Occipital lobe (tissue), 2 donors: ENCODE measurements around the gene SORCS2. TPM values are rescaled to one million over a fixed set of nuclear protein-coding genes. Genes with fewer than 3 reads are reported as not detected.

Experiments
- DNase-seq: peaks from one replicate; lab custom pipeline; 2025; lab: John Stamatoyannopoulos, UW
- total RNA-seq: library from RNA; depleted of rRNA; stranded (reverse); fragments of >200 nt; gene quantifications from one replicate; pipeline ENCODE4 v1.2.3, GENCODE V29; 2014

Gene SORCS2
- total RNA-seq, 1 donor from 2014 or later, result 4.1 TPM

GRCh38 chr4:7501873-7502272 is 309.5 kb downstream of the SORCS2 start:
- DNase-seq, result no peak

- DNase-seq, result no peak
Measured at GRCh38 chr4:7503559-7504249, 311.4 kb downstream of the SORCS2 start.

- no peak for DNase-seq
Measured at GRCh38 chr4:7505116-7505900, 313.0 kb downstream of the SORCS2 start.

GRCh38 chr4:7506119-7506518 is 313.8 kb downstream of the SORCS2 start:
- peak; percentile 11 for DNase-seq

GRCh38 chr4:7506572-7506971 is 314.2 kb downstream of the SORCS2 start:
- DNase-seq, result no peak

GRCh38 chr4:7507381-7507780 is 315.0 kb downstream of the SORCS2 start:
- DNase-seq, result no peak

GRCh38 chr4:7510066-7510465 is 317.7 kb downstream of the SORCS2 start:
- no peak for DNase-seq

- DNase-seq, result no peak
Measured at GRCh38 chr4:7510538-7510937, 318.2 kb downstream of the SORCS2 start.

GRCh38 chr4:7511525-7511924 is 319.2 kb downstream of the SORCS2 start:
- DNase-seq, result no peak

- no peak for DNase-seq
Measured at GRCh38 chr4:7512428-7512827, 320.1 kb downstream of the SORCS2 start.

GRCh38 chr4:7512946-7513345 is 320.6 kb downstream of the SORCS2 start:
- DNase-seq, result no peak

GRCh38 chr4:7513671-7514070 is 321.3 kb downstream of the SORCS2 start:
- DNase-seq, result peak; percentile 26

- DNase-seq, result no peak
Measured at GRCh38 chr4:7514281-7514680, 321.9 kb downstream of the SORCS2 start.

GRCh38 chr4:7514789-7515188 is 322.5 kb downstream of the SORCS2 start:
- no peak for DNase-seq

GRCh38 chr4:7515390-7515902 is 323.1 kb downstream of the SORCS2 start:
- no peak for DNase-seq

- DNase-seq, result peak; percentile 14
Measured at GRCh38 chr4:7516096-7516772, 323.9 kb downstream of the SORCS2 start.

- peak; percentile 14 for DNase-seq
Measured at GRCh38 chr4:7516773-7517144, 324.4 kb downstream of the SORCS2 start.

GRCh38 chr4:7518871-7519637 is 326.7 kb downstream of the SORCS2 start:
- peak; percentile 5 for DNase-seq

- no peak for DNase-seq
Measured at GRCh38 chr4:7519638-7520376, 327.5 kb downstream of the SORCS2 start.

GRCh38 chr4:7521666-7522065 is 329.3 kb downstream of the SORCS2 start:
- DNase-seq, result no peak
